Effector memory CD4-positive, alpha-beta T cell (primary cell): ENCODE results near the gene TULP4.
"Not testable (repeated sequence)": the region's sequence is repeated elsewhere in the genome, so short reads cannot be mapped to it uniquely, and the experiment has no call there.

ENCODE experiments used
- DNase-seq, 3 donors: peaks; one replicate each; pipeline ENCODE4 v3.0.0-alpha.2; 2020
- H3K27ac ChIP-seq: 2 replicates; pipeline ENCODE4 v1.7.0; 2013; ENCODE audit warnings: mild to moderate bottlenecking, low read length, moderate library complexity; ENCODE audit not compliant: insufficient read depth, poor library complexity, severe bottlenecking
- H3K27me3 ChIP-seq: replicated peaks from 2 replicates; pipeline ENCODE4 v1.7.0; 2013; ENCODE audit warnings: mild to moderate bottlenecking, low read length; ENCODE audit not compliant: insufficient read depth, control insufficient read depth, poor library complexity, severe bottlenecking
- H3K36me3 ChIP-seq: 2 replicates; pipeline ENCODE4 v1.7.0; 2013; ENCODE audit warnings: mild to moderate bottlenecking, low read length, moderate library complexity; ENCODE audit not compliant: control insufficient read depth, insufficient read depth
- H3K4me1 ChIP-seq: 2 replicates; pipeline ENCODE4 v1.7.0; 2013; ENCODE audit warnings: low read length, mild to moderate bottlenecking; ENCODE audit not compliant: control insufficient read depth, insufficient read depth, poor library complexity, severe bottlenecking
- H3K4me3 ChIP-seq: 2 replicates; pipeline ENCODE4 v1.7.0; 2013; ENCODE audit warnings: low read length, low read depth, mild to moderate bottlenecking; ENCODE audit not compliant: insufficient read depth, poor library complexity, severe bottlenecking
- H3K9me3 ChIP-seq: 2 replicates; pipeline ENCODE4 v1.7.0; 2013; ENCODE audit warnings: mild to moderate bottlenecking, low read length, moderate library complexity; ENCODE audit not compliant: control insufficient read depth

The TULP4 gene

GRCh38 chr6:158398252-158399024 is 86.2 kb downstream of the TULP4 start:
- Histone ChIP-seq H3K4me1 (no peaks in the 10 kb centered on the region), H3K36me3 (no peaks in the 10 kb centered on the region), H3K4me3 (no peak overlapping the region), H3K27me3 (no peaks in the 10 kb centered on the region), H3K9me3 (no peaks in the 10 kb centered on the region), H3K27ac (no peak overlapping the region)
- no peak for DNase-seq

- Histone ChIP-seq H3K27ac (no peak overlapping the region), H3K4me1 (no peaks in the 10 kb centered on the region), H3K9me3 (no peaks in the 10 kb centered on the region), H3K36me3 (no peaks in the 10 kb centered on the region), H3K4me3 (no peak overlapping the region), H3K27me3 (no peaks in the 10 kb centered on the region)
- DNase-seq, result no peak
These were observed 86.9 kb downstream of the TULP4 start for GRCh38 chr6:158399040-158399700.

GRCh38 chr6:158402184-158402583 is 89.9 kb downstream of the TULP4 start:
- H3K36me3 ChIP-seq, result no peaks in the 10 kb centered on the region
- no peak overlapping the region for H3K4me3 ChIP-seq
- no peaks in the 10 kb centered on the region for H3K27me3 ChIP-seq
- DNase-seq, result no peak
- no peak overlapping the region for H3K27ac ChIP-seq
- H3K4me1 ChIP-seq, result no peaks in the 10 kb centered on the region
- no peaks in the 10 kb centered on the region for H3K9me3 ChIP-seq

GRCh38 chr6:158405321-158405831 is 93.1 kb downstream of the TULP4 start:
- H3K27me3 ChIP-seq, DNase-seq, H3K4me1 ChIP-seq, H3K27ac ChIP-seq, H3K9me3 ChIP-seq, H3K4me3 ChIP-seq, H3K36me3 ChIP-seq: not testable (repeated sequence)

GRCh38 chr6:158405933-158406332 is 93.7 kb downstream of the TULP4 start:
- Histone ChIP-seq H3K27me3 (no peaks in the 10 kb centered on the region), H3K4me1 (no peaks in the 10 kb centered on the region)

GRCh38 chr6:158406736-158407135 is 94.5 kb downstream of the TULP4 start:
- no peak for DNase-seq
- Histone ChIP-seq H3K4me1 (no peaks in the 10 kb centered on the region), H3K27me3 (no peaks in the 10 kb centered on the region), H3K27ac (no peak overlapping the region), H3K9me3 (no peaks in the 10 kb centered on the region), H3K4me3 (no peak overlapping the region), H3K36me3 (no peaks in the 10 kb centered on the region)

More at GRCh38 chr6:158405933-158406332, 93.7 kb downstream of the TULP4 start:
- Histone ChIP-seq H3K9me3 (no peaks in the 10 kb centered on the region), H3K36me3 (no peaks in the 10 kb centered on the region), H3K27ac (no peak overlapping the region), H3K4me3 (no peak overlapping the region)
- DNase-seq, result no peak

- Histone ChIP-seq H3K27me3 (no peaks in the 10 kb centered on the region), H3K27ac (no peak overlapping the region)
These were observed 95.7 kb downstream of the TULP4 start for GRCh38 chr6:158408013-158408412.

GRCh38 chr6:158408552-158409130 is 96.4 kb downstream of the TULP4 start:
- Histone ChIP-seq H3K4me1 (no peaks in the 10 kb centered on the region), H3K4me3 (no peak overlapping the region), H3K9me3 (no peaks in the 10 kb centered on the region), H3K27me3 (no peaks in the 10 kb centered on the region), H3K27ac (no peak overlapping the region), H3K36me3 (no peaks in the 10 kb centered on the region)
- no peak for DNase-seq

More at GRCh38 chr6:158408013-158408412, 95.7 kb downstream of the TULP4 start:
- no peak for DNase-seq
- Histone ChIP-seq H3K36me3 (no peaks in the 10 kb centered on the region), H3K4me3 (no peak overlapping the region), H3K9me3 (no peaks in the 10 kb centered on the region), H3K4me1 (no peaks in the 10 kb centered on the region)

GRCh38 chr6:158409451-158409850 is 97.2 kb downstream of the TULP4 start:
- H3K4me1 ChIP-seq, result no peaks in the 10 kb centered on the region
- no peaks in the 10 kb centered on the region for H3K9me3 ChIP-seq
- no peak for DNase-seq
- no peak overlapping the region for H3K4me3 ChIP-seq
- H3K27me3 ChIP-seq, result no peaks in the 10 kb centered on the region
- H3K27ac ChIP-seq, result no peak overlapping the region
- H3K36me3 ChIP-seq, result no peaks in the 10 kb centered on the region

- no peaks in the 10 kb centered on the region for H3K27me3 ChIP-seq
- H3K9me3 ChIP-seq, result no peaks in the 10 kb centered on the region
- H3K36me3 ChIP-seq, result no peaks in the 10 kb centered on the region
- H3K4me3 ChIP-seq, result no peak overlapping the region
- no peak overlapping the region for H3K27ac ChIP-seq
- H3K4me1 ChIP-seq, result no peaks in the 10 kb centered on the region
- DNase-seq, result no peak
These were observed 98.5 kb downstream of the TULP4 start for GRCh38 chr6:158410784-158411183.
